RWPE1 (cell line): Measurements from ENCODE around the gene FRMD4B.

Experiments used
- CTCF ChIA-PET: fragments of 350-600 bp; sonication (Branson Sonifier 250); formaldehyde crosslinking; extraction: SDS; loops from one replicate; lab custom pipeline; 2021; lab: Yijun Ruan, JAX
- POLR2A ChIA-PET: fragments of 400-600 bp; formaldehyde crosslinking; extraction: SDS; loops from one replicate; lab custom pipeline; 2020; ENCODE audit warnings: antibody characterized with exemption; ENCODE audit not compliant: low non-redundant PET; lab: Yijun Ruan, JAX
- DNase-seq: peaks from one replicate; pipeline ENCODE4 v3.0.0; 2012; ENCODE audit warnings: low spot score
- H3K27ac ChIP-seq: fragments of 450-650 bp; 2 replicates; pipeline ENCODE4 v1.5.1; 2017
- TF ChIP-seq, protein P1 (sequence below): fragments of 450-650 bp; conservative IDR thresholded peaks from 2 replicates; pipeline ENCODE4 v1.5.1; 2017; ENCODE audit warnings: low read depth, mild to moderate bottlenecking

The FRMD4B gene

DNA sequence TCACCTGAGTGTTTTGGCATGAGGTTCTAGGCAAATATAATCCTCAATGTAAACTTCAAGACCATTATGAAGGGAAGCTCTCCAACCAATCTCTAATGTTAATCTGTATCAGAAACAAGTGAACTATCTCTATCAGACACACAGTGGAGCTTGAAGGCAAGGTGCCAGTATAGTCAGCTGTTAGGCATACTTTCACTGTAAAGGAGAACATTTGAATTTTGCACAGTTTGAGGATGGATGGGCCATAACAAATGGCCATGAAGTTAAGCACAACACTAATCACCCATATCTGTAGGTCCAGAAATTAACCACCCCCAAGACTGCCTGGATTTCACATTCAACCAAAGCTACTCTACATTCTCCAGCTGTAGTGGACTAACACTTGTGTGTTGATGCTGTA lies 194.4 kb downstream of the FRMD4B start:
- ChIA-PET CTCF (interaction anchor here (0.6 to 0.8 kb wide), 2 partner anchors 118 to 125 kb away, joined by 3 to 4 read pairs; no protein-coding TSS in a partner anchor), POLR2A (no interaction called here)
- no peak overlapping the region for H3K27ac ChIP-seq
- TF ChIP-seq, protein P1, sequence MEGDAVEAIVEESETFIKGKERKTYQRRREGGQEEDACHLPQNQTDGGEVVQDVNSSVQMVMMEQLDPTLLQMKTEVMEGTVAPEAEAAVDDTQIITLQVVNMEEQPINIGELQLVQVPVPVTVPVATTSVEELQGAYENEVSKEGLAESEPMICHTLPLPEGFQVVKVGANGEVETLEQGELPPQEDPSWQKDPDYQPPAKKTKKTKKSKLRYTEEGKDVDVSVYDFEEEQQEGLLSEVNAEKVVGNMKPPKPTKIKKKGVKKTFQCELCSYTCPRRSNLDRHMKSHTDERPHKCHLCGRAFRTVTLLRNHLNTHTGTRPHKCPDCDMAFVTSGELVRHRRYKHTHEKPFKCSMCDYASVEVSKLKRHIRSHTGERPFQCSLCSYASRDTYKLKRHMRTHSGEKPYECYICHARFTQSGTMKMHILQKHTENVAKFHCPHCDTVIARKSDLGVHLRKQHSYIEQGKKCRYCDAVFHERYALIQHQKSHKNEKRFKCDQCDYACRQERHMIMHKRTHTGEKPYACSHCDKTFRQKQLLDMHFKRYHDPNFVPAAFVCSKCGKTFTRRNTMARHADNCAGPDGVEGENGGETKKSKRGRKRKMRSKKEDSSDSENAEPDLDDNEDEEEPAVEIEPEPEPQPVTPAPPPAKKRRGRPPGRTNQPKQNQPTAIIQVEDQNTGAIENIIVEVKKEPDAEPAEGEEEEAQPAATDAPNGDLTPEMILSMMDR, result no peak
- no peak for DNase-seq

DNA sequence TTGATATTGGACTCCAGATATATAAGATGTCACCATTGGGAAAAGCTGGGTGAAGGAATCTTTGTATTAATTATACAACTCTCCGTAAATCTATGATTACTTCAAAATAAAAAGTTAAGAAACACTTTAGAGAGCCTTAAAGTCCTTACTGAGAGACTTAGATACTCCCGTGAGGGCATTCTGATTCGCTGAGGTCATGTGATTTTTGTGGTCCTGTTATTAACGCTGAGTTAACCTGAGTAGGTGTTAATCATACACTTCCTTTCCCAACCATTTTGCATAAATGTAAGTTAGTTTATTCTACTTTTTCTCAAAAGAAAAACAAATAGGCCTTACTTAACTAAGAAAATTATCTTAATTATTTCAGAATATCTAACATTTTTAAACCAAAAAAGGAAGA lies 196.4 kb downstream of the FRMD4B start:
- ChIA-PET POLR2A (no interaction called here), CTCF (no interaction called here)

DNA sequence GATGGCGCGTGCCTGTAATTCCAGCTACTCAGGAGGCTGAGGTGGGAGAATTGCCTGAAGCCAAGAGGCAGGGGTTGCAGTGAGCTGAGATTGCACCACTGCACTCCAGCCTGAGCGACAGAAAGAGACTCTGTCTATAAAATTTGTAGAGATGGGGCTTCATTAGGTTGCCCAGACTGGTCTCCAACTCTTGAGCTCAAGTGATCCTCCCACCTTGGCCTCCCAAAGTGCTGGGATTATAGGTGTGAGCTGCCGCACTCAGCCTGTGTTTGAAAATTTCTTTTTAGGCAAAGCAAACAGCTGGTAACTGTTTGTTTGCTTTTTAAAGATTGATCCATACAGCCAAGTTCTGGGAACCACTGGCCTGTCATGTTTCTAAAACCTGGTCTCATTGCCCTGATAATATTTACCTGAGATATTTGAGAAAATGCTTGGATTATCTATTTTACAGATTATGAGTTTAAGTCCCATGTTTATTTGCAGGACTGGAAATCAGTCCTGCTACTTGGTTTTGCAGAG lies 199.3 kb downstream of the FRMD4B start:
- 0 out of 2 replicates have a peak overlapping the region, but pooled peaks have one; percentile 15 for H3K27ac ChIP-seq
- ChIA-PET POLR2A (no interaction called here), CTCF (interaction anchor here (0.5 kb wide), 1 partner anchor 183 kb away, joined by 7 read pairs; no protein-coding TSS in a partner anchor)
- DNase-seq, result no peak
- TF ChIP-seq, protein P1, result no peak

More for the DNA sequence above, 196.4 kb downstream of the FRMD4B start:
- TF ChIP-seq, protein P1, result no peak
- no peak overlapping the region for H3K27ac ChIP-seq
- DNase-seq, result no peak

DNA sequence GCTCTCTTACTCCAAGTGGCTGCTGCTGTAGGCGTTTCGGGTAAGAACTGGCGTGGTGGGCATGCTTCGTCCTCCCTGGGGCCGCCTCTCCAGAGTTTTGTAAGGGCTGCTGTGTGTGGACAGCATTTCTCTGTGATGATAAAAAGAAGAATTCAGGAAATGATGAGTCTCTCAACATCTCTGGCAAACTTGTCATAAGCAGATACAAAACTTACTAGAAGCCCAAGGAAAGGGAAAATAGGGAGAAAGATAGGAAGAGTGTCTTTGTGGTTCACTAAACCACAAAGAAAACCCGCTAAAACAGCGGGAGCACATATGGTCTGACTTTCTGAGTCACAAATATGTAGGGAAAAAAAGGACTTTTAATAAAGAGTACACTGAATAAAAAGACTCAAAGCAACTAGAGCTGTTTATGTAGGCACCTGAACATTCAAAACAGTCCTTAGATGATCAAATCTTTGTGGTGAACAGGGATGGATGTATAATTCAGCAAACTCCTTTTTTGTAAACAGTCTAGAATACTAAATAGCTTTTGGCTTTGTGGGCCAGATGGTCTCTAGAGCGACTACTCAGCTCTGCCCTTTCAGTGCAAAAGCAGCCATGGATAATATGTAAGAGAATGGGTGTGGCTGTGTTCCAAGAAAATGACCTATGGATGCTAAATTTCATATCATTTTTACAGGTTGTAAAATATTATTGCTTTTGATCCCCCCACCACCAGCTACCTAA lies 203.1 kb downstream of the FRMD4B start:
- no peak for DNase-seq
- POLR2A ChIA-PET, result no interaction called here

DNA sequence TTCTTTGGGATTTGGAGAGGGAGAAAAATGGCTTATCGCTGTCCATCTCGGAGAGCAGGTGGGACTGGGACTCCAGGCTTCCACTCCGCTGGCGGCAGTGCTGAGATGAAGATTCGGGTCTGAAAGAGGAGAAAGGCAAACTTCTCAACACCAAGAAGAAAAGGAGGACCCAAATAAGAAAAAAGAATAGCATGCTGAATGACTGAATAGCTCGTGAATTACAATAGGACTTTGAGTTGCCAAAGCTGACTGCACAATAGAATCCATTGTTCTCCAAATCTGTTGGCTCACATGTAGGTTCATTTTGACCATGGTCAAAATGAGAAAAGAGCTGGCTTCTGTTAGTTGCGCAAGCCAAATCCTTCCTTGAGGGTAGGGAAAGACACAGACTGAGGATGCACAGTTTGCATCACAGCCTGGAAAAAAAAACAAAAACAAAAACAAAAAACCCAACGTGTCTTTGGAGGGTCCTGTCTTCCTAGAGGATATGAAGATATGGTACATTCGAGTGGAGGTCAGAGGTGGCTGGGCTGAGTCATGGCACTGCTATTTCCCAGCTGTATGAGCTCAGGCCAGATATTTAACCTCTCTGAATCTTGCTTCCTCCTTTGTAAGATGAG lies 204.2 kb downstream of the FRMD4B start:
- ChIA-PET CTCF (interaction anchor here (0.7 kb wide), 1 partner anchor 124 kb away, joined by 7 read pairs; no protein-coding TSS in a partner anchor), POLR2A (no interaction called here)
- H3K27ac ChIP-seq, result no peak overlapping the region
- DNase-seq, result no peak
- TF ChIP-seq, protein P1, result no peak

More for the DNA sequence above, 203.1 kb downstream of the FRMD4B start:
- no peak overlapping the region for H3K27ac ChIP-seq
- CTCF ChIA-PET, result interaction anchor here (0.6 to 0.7 kb wide), 2 partner anchors 96 to 123 kb away, joined by 5 to 7 read pairs; no protein-coding TSS in a partner anchor
- TF ChIP-seq, protein P1, result no peak

DNA sequence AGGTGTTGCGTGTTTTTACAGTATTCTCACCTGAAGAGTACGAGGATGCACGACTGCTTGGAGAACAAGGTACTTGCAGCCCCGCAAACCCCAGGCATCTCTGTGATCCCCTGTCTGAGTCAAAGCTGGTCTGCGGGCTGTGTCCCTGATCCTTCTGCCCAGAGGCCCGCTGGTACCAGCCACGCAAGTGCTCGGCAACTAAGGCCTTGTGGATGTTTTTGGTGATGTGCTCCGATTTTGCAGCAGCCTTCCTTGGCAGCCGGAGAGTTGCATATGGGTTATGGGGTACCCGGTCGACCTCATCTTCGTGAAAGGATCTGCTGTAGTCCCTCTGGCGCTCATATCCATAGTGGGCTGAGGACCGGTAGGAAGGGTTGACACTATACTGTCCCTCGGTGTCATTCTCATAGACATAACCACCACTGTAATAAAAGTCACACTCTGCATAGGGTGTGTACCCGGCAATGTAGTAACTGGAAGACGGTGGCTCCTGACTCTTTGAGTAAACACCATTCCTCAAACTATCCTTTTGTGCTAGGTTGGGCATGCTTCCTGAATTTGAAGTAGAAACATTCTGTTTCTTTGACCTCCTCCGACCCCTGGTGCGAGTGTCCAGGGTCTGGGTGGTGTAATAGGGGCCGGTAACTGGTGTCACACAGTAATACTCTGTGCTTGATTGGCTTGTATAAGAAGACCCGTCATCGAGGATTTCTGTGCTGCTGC lies 204.9 kb downstream of the FRMD4B start:
- DNase-seq, result no peak
- ChIA-PET POLR2A (no interaction called here), CTCF (no interaction called here)
- H3K27ac ChIP-seq, result no peak overlapping the region
- TF ChIP-seq, protein P1, result no peak
